ENCODE results near the gene PWWP2B. TPM values are rescaled to one million over a fixed set of nuclear protein-coding genes. Genes with fewer than 3 reads are reported as not detected.

PWWP2B gene
- total and polyA plus RNA-seq, 2 donors (not counting 3 experiments of a cell fraction or from before 2014, with no cell fraction given) = 4.6 to 11.8 TPM

GRCh38 chr10:132353456-132354355 is 43.3 kb upstream of the PWWP2B start:
- dilution Hi-C loops (cut with MboI; ENCODE audit: extremely low pct_ligation_motif_present, low sequenced_read_pairs) (no loop called here), intact Hi-C loops (cut with micrococcal nuclease) (no loop called here)
- H3K9me3 ChIP-seq (replicated peaks; ENCODE audit: control insufficient read depth, insufficient read depth, low read length) = no peaks in the 10 kb centered on the region
- ChIA-PET POLR2A (no interaction called here), CTCF (interaction anchor here (1.1 to 1.8 kb wide), 8 partner anchors 9 to 134 kb away, joined by 3 to 11 read pairs (median 4); partner anchors contain the start of gene STK32C)
- no peaks in the 10 kb centered on the region for H3K27me3 ChIP-seq (ENCODE audit: control insufficient read depth in 2 of 2, insufficient read depth in 2 of 2, low read length in 2 of 2)
- H3K79me2 ChIP-seq (ENCODE audit: control insufficient read depth, insufficient read depth, low read length) = no peaks in the 10 kb centered on the region
- no TSS peak for BruUV-seq (replicated peaks)
- no peaks in the 10 kb centered on the region for H4K20me1 ChIP-seq (replicated peaks; ENCODE audit: control insufficient read depth, extremely low read depth, insufficient read depth, low read length)
- no peak overlapping the region for H3K9ac ChIP-seq (replicated peaks; ENCODE audit: extremely low read depth, insufficient read depth, low read length)
- no peak for DNase-seq (ENCODE audit: low read depth, low spot score)
- FAIRE-seq = no peak
- H3K36me3 ChIP-seq (ENCODE audit: control insufficient read depth in 2 of 2, extremely low read depth in 1 of 2, insufficient read depth in 2 of 2, low read length in 2 of 2) = peaks cover 0 to 3% of the 10 kb centered on the region in 2 experiments
- H3K27ac ChIP-seq (ENCODE audit: insufficient read depth, low read depth, low read length) = no peak overlapping the region
- H3K4me1 ChIP-seq (ENCODE audit: control insufficient read depth, extremely low read depth, insufficient read depth, low read length) = no peaks in the 10 kb centered on the region
- no peaks in the 10 kb centered on the region for H3K9me1 ChIP-seq (replicated peaks; ENCODE audit: control insufficient read depth, extremely low read depth, insufficient read depth, low read length)
- TF ChIP-seq CTCF (IDR thresholded peaks at IDR 0.05; ENCODE audit: extremely low read depth in 1 of 2, insufficient read depth in 1 of 2, low read depth in 1 of 2, low read length in 2 of 2) (no peak), GATA2 (IDR thresholded peaks at IDR 0.05; ENCODE audit: insufficient read depth, insufficient read length, low read depth, low read length) (no peak), POLR2A (IDR thresholded peaks at IDR 0.05; ENCODE audit: low read depth, low read length) (no peak), EZH2 (IDR thresholded peaks at IDR 0.05; ENCODE audit: borderline replicate concordance, low read depth, low read length, severe bottlenecking) (no peak), JUN (IDR thresholded peaks at IDR 0.05; ENCODE audit: borderline replicate concordance, insufficient read depth, insufficient read length, low read depth) (no peak), MYC (IDR thresholded peaks at IDR 0.05; ENCODE audit: low read depth, low read length) (no peak), MAX (IDR thresholded peaks at IDR 0.05; ENCODE audit: insufficient read depth, insufficient read length) (no peak), FOS (IDR thresholded peaks at IDR 0.05; ENCODE audit: borderline replicate concordance, insufficient read depth, low read length) (no peak), POLR2AphosphoS5 (IDR thresholded peaks at IDR 0.05; ENCODE audit: insufficient read depth, low read depth, low read length) (no peak)
- H3K4me2 ChIP-seq (ENCODE audit: insufficient read depth, low read length) = no peak overlapping the region
- H3K4me3 ChIP-seq (replicated peaks in 1 of 3; ENCODE audit: insufficient read depth in 1 of 3, low read depth in 1 of 3, low read length in 3 of 3) = no peak overlapping the region
- H2AFZ ChIP-seq (ENCODE audit: low read depth, low read length) = no peak overlapping the region
